ENCODE results near the gene NRG2.

NRG2 gene

DNA sequence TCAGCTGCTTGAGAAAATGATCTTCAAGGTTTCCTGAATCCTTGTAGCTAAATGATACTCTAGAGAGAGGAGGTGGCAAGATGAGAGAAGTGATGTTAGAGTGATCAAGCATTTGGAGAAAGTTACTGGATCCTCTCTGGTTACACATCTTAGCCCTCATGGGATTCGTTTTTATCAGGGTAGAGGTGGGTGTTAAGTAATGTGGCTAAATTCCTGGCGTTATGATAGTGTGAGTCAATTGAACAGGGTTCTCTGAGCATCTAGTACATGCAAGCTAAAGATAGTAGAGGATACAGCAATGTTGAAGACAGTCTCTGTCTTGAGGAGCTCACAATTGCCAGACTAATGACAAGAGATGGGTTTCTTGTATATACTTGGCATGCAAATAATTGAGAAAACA, 123.8 kb downstream of the NRG2 start:
- H3K27ac ChIP-seq, result no peak overlapping the region
- TF ChIP-seq, protein P1, sequence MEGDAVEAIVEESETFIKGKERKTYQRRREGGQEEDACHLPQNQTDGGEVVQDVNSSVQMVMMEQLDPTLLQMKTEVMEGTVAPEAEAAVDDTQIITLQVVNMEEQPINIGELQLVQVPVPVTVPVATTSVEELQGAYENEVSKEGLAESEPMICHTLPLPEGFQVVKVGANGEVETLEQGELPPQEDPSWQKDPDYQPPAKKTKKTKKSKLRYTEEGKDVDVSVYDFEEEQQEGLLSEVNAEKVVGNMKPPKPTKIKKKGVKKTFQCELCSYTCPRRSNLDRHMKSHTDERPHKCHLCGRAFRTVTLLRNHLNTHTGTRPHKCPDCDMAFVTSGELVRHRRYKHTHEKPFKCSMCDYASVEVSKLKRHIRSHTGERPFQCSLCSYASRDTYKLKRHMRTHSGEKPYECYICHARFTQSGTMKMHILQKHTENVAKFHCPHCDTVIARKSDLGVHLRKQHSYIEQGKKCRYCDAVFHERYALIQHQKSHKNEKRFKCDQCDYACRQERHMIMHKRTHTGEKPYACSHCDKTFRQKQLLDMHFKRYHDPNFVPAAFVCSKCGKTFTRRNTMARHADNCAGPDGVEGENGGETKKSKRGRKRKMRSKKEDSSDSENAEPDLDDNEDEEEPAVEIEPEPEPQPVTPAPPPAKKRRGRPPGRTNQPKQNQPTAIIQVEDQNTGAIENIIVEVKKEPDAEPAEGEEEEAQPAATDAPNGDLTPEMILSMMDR (IDR thresholded peaks at IDR 0.05), result no peak
- no peak for TF ChIP-seq ZFX (IDR thresholded peaks at IDR 0.05; ENCODE audit: borderline replicate concordance)

DNA sequence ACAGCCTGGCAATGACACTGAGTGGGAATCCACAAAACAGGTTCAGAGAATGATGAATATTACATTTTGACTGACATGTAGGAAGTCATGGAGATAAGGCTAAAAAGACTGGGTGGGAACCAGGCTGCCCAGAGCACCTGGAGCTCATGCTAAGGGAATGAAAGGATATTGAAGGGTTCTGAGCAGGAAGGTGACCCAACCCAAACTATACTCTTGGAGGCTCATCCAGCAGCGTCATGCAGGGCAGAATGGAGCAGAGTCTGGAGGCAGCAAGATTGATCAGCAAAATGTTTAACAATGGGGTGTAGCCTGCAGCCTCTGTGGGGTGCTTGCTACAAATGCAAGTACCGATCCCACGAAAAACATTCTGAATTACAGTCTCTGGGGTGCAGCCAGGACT, 127.3 kb downstream of the NRG2 start:
- H3K27ac ChIP-seq, result no peak overlapping the region
- TF ChIP-seq, protein P1 (IDR thresholded peaks at IDR 0.05), result no peak
- no peak for TF ChIP-seq ZFX (IDR thresholded peaks at IDR 0.05; ENCODE audit: borderline replicate concordance)

DNA sequence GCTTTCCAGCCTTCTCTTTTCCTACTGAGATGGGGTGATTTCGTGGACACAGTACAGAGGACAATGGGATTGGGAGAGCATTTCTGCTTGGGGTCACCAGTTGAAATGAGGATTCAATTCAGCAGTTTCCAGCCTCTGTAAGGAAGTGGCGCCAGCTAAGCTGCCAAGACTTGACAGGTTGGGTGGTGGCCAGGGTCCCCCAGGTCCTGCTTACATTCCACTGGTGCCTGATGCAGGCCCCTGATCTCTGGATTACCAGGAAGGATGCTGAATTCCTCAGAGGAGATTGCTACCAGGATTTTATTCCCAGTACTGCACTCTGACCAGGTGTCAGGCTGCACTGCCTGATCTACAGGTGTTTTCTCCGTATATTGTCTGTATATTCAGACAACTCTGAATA, 127.8 kb downstream of the NRG2 start:
- TF ChIP-seq, protein P1 (IDR thresholded peaks at IDR 0.05), result no peak
- TF ChIP-seq ZFX (IDR thresholded peaks at IDR 0.05; ENCODE audit: borderline replicate concordance), result no peak
- no peak overlapping the region for H3K27ac ChIP-seq

DNA sequence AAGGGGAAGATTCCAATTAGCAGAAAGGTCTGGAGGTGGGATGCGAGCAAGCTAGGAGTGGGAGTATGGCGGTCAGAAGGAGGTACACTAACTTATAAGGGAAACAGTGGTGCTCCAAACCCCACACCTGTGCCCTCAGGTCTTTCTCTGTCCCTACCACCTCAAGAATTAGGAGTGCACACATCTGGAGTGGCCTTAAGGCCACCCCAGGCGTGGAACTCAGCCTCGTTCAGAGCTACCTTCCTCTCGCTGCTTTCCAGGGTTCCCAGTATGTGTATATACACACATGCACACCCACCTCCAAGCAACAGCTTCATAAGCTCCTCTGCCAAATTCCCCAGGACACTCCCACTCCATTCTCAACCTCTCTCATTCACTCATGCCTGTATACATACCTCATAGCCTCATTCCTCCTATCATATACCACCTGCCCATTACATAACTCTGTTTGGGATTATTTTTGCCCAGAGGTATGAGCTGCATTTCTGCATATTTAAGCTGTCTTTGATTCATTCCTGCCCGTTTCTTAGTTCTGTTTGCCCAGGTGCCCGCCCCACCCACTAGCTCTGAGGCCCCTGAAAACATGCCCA, 128.8 kb downstream of the NRG2 start:
- no peak for TF ChIP-seq ZFX (IDR thresholded peaks at IDR 0.05; ENCODE audit: borderline replicate concordance)
- TF ChIP-seq, protein P1 (IDR thresholded peaks at IDR 0.05), result no peak
- no peak overlapping the region for H3K27ac ChIP-seq

DNA sequence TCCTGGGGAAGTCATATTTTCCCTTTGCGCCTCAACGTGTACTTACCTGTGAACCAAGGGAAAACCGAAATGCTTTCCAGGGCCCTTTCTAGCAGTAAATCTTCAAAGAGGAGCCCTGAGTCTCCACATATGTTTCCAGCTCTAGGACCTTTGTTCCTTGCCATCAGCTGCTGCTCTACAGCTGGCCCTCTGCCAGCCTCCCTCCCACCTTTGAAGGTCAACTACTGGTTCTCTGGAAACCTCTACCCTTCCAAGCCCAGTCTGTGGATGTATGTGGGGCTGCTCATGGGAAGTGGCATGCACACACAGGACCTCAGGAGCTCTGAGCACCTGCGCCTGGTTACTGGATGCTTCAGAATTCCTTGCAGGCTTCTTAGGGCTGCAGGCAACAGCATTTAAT, 130.3 kb downstream of the NRG2 start:
- no peak overlapping the region for H3K27ac ChIP-seq
- TF ChIP-seq ZFX (IDR thresholded peaks at IDR 0.05; ENCODE audit: borderline replicate concordance), result no peak
- TF ChIP-seq, protein P1 (IDR thresholded peaks at IDR 0.05), result no peak

DNA sequence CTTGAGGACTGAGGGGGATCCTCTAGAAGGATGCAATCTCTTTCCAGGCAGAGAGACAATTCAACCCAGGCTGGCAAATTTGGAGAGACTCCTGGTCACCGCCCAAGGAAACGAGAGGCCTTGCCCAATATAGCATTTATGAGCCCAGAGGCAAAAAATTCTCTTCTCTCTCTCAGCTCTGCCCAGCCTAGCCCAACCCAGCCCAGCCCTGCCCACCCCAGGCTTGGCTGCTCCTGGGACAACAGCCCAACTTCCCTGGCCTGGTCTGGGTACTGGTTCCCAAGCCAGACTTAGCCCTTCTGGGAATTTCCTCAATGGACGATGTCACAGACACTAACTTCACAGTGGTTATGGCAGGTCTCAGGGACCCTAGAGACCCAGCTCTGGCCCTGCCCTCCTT, 130.9 kb downstream of the NRG2 start:
- no peak for TF ChIP-seq ZFX (IDR thresholded peaks at IDR 0.05; ENCODE audit: borderline replicate concordance)
- TF ChIP-seq, protein P1 (IDR thresholded peaks at IDR 0.05), result no peak
- no peak overlapping the region for H3K27ac ChIP-seq

DNA sequence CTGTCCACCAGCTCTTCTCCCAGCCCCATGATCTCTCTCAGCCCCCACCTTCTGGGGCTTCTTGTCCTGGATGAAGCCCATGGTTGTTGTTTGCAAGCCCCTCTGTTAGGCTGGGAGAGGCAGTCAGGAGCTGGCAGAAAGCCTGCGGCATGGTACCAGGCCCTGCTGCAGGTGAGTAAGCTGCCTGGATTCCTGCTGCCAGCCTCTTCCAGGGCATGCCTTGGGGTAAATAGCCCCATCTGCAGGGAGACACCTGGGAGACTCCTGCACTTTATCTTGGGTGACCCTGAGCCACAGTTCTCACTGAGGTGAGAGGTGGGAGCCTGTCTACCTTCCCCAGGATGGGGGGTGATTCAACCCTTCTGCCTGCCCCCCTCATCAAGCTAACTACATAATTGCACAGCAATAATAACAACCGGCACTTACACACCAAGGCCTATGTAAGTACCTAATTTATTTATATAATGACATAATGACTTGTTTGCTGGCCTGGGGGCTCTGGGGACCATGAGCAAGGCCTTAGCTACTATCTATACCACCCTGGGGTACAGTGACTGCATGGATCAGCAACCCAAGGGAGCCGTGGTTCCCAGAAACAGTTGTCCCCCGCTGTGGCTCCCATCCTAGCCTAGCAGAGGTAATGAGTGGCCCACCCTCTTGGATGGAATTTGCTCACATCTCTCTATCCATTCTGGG, 131.5 kb downstream of the NRG2 start:
- TF ChIP-seq ZFX (IDR thresholded peaks at IDR 0.05; ENCODE audit: borderline replicate concordance), result no peak
- TF ChIP-seq, protein P1 (IDR thresholded peaks at IDR 0.05), result no peak
- no peak overlapping the region for H3K27ac ChIP-seq

Data from 22Rv1 (cell line).